Fibroblast of skin of left biceps (primary cell): ENCODE data around the gene XPO5.
"Not testable (repeated sequence)": the region's sequence is repeated elsewhere in the genome, so short reads cannot be mapped to it uniquely, and the experiment has no call there.

Experiments
- DNase-seq, 2 experiments: peaks; one replicate each; pipeline ENCODE4 v3.0.0-alpha.2; 2013; ENCODE audit warnings: low read depth in 2 of 2

Gene XPO5

GRCh38 chr6:43575772-43576551 is at the start of gene XPO5, which contains the start of gene POLH:
XPO5 (minus strand) TSS chr6:43576038; CDS start chr6:43575864, 174 bp downstream.
POLH (plus strand) TSS chr6:43576185; CDS start chr6:43582320, 6,135 bp downstream.
- peak; percentile 72 to 75 for DNase-seq

DNA sequence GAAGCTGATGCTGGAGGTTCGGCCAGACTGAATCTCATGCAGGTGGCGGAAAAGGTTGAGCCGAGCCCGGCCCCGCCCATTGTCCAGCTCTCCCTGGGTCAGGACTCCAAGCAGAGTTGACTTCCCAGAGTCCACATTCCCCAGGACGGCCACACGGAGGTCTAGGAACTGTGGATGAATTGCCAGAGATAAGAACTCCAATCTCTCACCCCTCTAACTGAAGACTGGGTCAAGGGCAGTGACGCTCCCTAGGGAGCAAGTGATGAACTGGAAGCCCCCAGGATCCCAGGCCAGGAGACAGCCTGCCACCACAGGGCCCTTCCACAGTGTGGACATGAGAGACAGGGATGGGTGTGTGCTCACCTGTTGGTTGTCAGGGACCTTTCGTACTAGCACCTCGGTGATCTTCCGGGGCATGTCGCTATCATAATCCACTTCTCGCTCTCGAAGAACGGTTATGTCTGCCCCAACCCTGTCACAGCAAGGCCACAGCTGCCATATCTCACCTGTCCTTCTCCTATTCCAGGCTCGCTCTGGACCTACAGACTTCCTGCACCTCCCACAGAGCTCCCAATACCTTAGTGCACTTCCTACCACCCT is 49.7 kb upstream of the XPO5 start:
- DNase-seq: no peak

- DNase-seq: no peak
These were observed 49.0 kb upstream of the XPO5 start for GRCh38 chr6:43624786-43625288.

GRCh38 chr6:43623880-43624785 is 48.3 kb upstream of the XPO5 start:
- DNase-seq: no peak

DNA sequence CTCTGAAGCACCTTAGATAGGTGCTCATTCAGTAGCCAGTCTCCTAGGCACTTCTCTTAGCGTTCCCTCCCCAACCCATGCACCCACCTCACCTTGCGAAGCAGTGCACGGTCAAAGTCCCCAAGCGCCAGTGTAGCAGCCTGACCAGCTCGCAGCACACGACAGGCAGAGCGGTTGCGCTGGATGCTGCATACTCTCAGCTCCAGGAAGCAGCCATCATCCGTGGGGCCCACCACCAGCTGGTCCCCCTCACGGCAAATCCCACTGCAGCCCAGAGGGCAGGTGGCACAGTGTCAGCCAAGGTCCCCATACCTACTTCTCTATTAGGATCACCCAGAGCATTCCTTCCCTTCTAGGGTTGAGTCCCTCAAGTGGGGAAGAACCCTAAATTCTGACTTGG is 46.7 kb upstream of the XPO5 start:
- DNase-seq: no peak

DNA sequence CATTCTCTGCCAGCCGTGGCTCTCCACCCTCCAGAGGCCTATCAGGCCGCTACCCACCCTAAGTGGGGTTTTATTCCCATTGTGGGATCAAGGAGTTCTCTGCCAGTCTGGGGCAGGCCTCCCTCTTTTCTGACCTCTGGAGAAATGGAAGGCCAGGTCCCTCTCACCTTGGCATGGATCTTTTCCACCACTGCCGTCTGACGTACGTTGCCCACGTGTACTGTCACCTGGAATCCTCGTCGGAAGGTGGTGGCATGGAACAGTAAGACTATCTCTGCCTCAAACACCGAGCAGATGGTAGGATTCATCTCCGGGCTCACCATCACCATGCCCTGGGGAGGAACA is 46.0 kb upstream of the XPO5 start:
- no peak for DNase-seq

GRCh38 chr6:43621078-43621835 is 45.4 kb upstream of the XPO5 start:
- no peak for DNase-seq

- no peak for DNase-seq
These were observed 41.1 kb upstream of the XPO5 start for GRCh38 chr6:43616725-43617472.

DNA sequence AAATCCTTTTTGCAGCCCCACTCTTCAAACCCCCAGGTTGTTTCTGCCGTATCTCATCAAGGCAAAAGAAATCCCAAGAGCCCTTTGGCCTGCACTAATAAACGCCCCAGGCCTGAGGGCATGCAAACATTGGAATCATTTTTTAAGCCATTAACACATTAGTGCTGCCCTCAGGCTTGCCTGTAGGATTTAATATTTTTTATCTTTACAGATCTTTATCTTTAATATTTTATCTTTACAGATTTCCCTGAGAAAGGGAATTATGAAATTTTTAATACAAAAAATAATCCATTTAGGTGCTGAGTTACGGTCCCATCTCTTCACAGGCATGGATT is 38.5 kb upstream of the XPO5 start:
- no peak for DNase-seq

DNA sequence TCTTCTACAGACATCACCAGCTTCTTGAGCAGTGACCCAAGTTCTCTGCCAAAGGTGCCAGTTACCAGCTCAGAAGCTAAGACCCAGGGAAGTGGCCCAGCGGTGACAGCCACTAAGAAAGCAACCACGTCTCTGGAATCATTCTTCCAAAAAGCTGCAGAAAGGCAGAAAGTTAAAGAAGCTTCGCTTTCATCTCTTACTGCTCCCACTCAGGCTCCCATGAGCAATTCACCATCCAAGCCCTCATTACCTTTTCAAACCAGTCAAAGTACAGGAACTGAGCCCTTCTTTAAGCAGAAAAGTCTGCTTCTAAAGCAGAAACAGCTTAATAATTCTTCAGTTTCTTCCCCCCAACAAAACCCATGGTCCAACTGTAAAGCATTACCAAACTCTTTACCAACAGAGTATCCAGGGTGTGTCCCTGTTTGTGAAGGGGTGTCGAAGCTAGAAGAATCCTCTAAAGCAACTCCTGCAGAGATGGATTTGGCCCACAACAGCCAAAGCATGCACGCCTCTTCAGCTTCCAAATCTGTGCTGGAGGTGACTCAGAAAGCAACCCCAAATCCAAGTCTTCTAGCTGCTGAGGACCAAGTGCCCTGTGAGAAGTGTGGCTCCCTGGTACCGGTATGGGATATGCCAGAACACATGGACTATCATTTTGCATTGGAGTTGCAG is 38.0 kb upstream of the XPO5 start:
- no peak for DNase-seq

- no peak for DNase-seq
These were observed 34.6 kb upstream of the XPO5 start for GRCh38 chr6:43610431-43610830.

- no peak for DNase-seq
These were observed 33.6 kb upstream of the XPO5 start for GRCh38 chr6:43609402-43609801.

DNA sequence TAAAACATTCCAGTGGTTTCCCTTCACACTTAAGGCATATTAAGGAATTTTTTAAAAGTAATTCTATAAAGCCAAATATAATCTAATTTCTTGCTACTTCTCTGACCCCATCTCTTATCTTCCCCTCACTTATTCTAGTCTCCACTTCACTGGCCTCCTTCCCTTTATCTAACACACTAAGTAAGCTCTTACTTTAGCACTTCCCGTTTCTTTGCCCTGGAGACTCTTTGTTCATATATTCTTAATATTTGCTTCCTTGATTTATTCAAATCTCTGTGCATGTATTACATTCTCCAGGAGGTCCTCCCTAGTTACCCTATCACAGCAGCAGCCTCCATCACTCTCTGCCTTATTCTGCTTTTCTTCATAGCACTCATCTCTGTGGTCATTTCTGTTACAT is 33.0 kb upstream of the XPO5 start:
- DNase-seq: no peak

DNA sequence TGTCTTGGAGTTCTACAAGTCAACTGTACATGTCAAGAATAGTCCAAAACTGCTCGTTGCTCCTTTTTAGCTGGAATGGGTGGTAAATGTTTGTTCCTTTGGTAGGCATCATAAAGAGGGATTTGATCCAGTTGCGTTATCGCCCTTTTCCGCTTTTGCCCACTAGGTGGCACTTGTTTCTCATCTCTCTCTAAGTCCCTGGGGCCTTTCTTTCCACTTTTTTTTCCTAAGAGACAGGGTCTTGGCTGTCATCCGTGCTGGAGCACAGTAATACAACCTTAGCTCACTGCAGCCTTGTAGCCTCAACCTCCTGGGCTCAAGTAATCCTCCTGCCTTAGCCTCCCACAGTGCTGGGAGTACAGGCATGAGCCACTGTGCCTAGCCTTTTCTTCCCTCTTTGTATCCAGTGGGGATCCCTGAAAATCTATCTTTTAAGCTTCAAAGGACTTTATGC is 32.5 kb upstream of the XPO5 start:
- DNase-seq: peak in 1 of 2 experiments; percentile 53

- DNase-seq: no peak
These were observed 30.2 kb upstream of the XPO5 start for GRCh38 chr6:43606019-43606418.

DNA sequence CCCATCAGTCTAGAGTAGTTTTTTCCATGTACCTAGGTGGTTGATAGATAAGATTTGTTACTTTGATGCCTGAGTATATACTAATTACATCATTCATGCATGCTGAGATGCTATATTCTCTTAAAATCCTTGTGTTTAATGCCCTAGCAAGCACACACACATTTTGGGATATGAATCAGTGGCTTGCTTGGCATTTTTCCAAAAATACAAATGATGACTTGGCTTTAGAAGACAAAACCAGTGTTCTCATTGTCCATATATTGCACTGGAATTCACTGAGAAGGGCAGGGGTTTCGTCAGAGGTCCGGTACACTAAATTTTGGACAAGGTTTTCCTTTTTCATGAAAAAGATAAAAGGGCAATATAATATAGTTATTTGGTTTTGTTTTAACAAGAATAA is 28.3 kb upstream of the XPO5 start:
- peak; percentile 41 to 48 for DNase-seq

GRCh38 chr6:43600595-43600994 is 24.8 kb upstream of the XPO5 start:
- DNase-seq: no peak

- DNase-seq: no peak
These were observed 18.1 kb upstream of the XPO5 start for GRCh38 chr6:43593938-43594337.

DNA sequence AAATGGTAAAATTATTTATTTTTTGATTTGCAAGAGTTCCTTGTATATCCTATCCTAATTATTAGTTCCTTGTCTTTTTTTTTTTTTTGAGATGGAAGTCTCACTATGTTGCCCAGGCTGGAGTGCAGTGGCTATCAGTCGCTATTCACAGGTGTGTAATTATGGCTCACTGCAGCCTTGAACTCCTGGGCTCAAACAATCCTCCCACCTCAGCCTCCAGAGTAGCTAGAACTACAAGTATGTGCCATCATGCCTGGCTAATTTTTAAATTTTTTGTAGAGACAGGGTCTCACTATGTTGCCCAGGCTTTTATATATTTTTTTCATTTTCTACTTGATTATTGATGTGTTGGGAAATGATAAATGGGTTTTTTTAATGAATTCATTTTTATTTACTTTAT is 13.7 kb upstream of the XPO5 start:
- not testable (repeated sequence) for DNase-seq

- no peak for DNase-seq
These were observed 12.4 kb upstream of the XPO5 start for GRCh38 chr6:43588194-43588593.
